SK-N-SH treated with all-trans-retinoic acid at 6 μM for 48 hours (cell line): ENCODE results near the gene MYO19.

ENCODE experiments used
- ARNTL ChIP-seq: fragments of 450-650 bp; formaldehyde crosslinking; IDR thresholded peaks from 2 replicates; pipeline ENCODE4 v1.5.0; 2020; ENCODE audit warnings: low read depth, mild to moderate bottlenecking, moderate library complexity, borderline replicate concordance
- BACH2 ChIP-seq: fragments of 250-450 bp; sonication (Bioruptor Pico); IDR thresholded peaks from 2 replicates; pipeline ENCODE4 v1.9.0; 2021; ENCODE audit warnings: mild to moderate bottlenecking, borderline replicate concordance
- CSDC2 ChIP-seq: fragments of 250-450 bp; sonication (Bioruptor Pico); IDR thresholded peaks from 2 replicates; pipeline ENCODE4 v1.5.0; 2020; ENCODE audit warnings: mild to moderate bottlenecking, moderate library complexity
- ESRRG ChIP-seq: fragments of 250-450 bp; sonication (Bioruptor Pico); IDR thresholded peaks from 2 replicates; pipeline ENCODE4 v1.6.1; 2021; ENCODE audit warnings: mild to moderate bottlenecking
- RARB ChIP-seq: fragments of 250-450 bp; sonication (Bioruptor Pico); IDR thresholded peaks from 2 replicates; pipeline ENCODE4 v1.8.0; 2021; ENCODE audit warnings: mild to moderate bottlenecking, moderate library complexity
- ZFP3 ChIP-seq: fragments of 250-450 bp; sonication (Bioruptor Pico); IDR thresholded peaks from 2 replicates; pipeline ENCODE4 v1.5.0; 2020; ENCODE audit warnings: mild to moderate bottlenecking, moderate library complexity
- ZNF565 ChIP-seq: fragments of 450-650 bp; formaldehyde crosslinking; conservative IDR thresholded peaks from 2 replicates; pipeline ENCODE4 v1.5.0; 2020; ENCODE audit warnings: low read depth, mild to moderate bottlenecking, moderate library complexity
- ZNF8 ChIP-seq: fragments of 450-650 bp; formaldehyde crosslinking; IDR thresholded peaks from 2 replicates; pipeline ENCODE4 v1.5.0; 2020; ENCODE audit warnings: mild to moderate bottlenecking, moderate library complexity
- TF ChIP-seq, protein P1 (sequence below): fragments of 250-450 bp; sonication (Bioruptor Pico); IDR thresholded peaks from 2 replicates; pipeline ENCODE4 v1.5.1; 2021; ENCODE audit warnings: mild to moderate bottlenecking, moderate library complexity

DNA sequence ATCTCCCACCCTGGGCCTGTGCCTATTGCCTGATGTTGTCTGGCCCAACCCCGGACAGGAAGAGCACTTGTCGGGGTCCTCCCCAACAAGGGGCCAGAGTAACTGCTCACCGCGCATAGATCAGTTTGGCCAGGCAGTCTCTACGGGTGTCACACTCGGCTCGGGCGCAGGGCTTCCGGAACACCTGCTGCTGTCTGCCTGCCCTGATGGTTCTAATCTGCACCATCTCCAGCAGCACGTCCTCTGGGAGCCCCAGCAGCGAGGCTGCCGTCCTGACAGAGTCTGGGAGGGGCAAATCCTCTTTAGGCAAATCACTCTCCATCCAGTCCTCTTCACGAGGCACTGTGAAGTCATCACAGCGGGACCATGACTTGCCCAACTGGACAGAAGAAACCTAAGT, 24.0 kb downstream of the MYO19 start:
- TF ChIP-seq, protein P1, sequence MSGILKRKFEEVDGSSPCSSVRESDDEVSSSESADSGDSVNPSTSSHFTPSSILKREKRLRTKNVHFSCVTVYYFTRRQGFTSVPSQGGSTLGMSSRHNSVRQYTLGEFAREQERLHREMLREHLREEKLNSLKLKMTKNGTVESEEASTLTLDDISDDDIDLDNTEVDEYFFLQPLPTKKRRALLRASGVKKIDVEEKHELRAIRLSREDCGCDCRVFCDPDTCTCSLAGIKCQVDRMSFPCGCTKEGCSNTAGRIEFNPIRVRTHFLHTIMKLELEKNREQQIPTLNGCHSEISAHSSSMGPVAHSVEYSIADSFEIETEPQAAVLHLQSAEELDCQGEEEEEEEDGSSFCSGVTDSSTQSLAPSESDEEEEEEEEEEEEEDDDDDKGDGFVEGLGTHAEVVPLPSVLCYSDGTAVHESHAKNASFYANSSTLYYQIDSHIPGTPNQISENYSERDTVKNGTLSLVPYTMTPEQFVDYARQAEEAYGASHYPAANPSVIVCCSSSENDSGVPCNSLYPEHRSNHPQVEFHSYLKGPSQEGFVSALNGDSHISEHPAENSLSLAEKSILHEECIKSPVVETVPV, result no peak
- TF ChIP-seq ARNTL (CRISPR knock-in tag) (no peak), ZNF565 (no peak), ZNF8 (CRISPR knock-in tag) (no peak), CSDC2 (CRISPR knock-in tag) (no peak), BACH2 (CRISPR knock-in tag) (no peak), ZFP3 (no peak), RARB (CRISPR knock-in tag) (no peak), ESRRG (CRISPR knock-in tag) (no peak)
